NB4 (cell line): ENCODE measurements around the gene VIT.

Source experiments
- DNase-seq: peaks from one replicate; pipeline ENCODE4 v3.0.0; 2010; ENCODE audit warnings: low read depth
- H3K4me3 ChIP-seq: one replicate; pipeline ENCODE4 v1.5.1; 2011; ENCODE audit warnings: mild to moderate bottlenecking, low read depth, low read length, moderate library complexity
- MYC ChIP-seq: IDR thresholded peaks from 2 replicates; pipeline ENCODE4 v1.6.1; 2011; ENCODE audit warnings: low read depth, low read length
- POLR2A ChIP-seq: IDR thresholded peaks from 2 replicates; pipeline ENCODE4 v1.6.1; 2011; ENCODE audit warnings: mild to moderate bottlenecking; ENCODE audit not compliant: insufficient read length; ENCODE audit errors: extremely low read depth
- TF ChIP-seq, protein P1 (sequence below): IDR thresholded peaks from one replicate; pipeline ENCODE4 v1.5.1; 2012; ENCODE audit warnings: low read depth, low read length
- TF ChIP-seq, protein P2 (sequence below): IDR thresholded peaks from 2 replicates; pipeline ENCODE4 v1.6.1; 2011; ENCODE audit warnings: low read depth, low read length

The VIT gene

DNA sequence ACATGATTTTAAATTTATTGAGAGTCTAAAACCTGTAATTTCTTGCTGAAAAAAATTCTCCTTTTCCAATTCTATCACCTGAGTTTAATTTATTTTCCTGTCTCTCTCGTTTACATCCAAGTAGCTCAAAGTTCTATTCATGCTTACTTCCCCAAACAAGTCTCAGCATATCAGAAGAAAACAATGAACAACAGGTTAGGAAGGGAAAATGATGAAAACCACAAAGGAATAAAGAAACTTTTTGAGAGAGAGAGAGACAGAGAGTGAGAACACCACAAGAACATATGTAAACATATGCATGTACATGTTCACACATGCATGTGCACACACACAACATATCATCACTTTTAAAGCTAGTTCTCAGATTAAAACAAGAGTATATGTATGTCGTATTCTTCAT lies 157.7 kb downstream of the VIT start:
- DNase-seq, result no peak
- TF ChIP-seq, protein P1, sequence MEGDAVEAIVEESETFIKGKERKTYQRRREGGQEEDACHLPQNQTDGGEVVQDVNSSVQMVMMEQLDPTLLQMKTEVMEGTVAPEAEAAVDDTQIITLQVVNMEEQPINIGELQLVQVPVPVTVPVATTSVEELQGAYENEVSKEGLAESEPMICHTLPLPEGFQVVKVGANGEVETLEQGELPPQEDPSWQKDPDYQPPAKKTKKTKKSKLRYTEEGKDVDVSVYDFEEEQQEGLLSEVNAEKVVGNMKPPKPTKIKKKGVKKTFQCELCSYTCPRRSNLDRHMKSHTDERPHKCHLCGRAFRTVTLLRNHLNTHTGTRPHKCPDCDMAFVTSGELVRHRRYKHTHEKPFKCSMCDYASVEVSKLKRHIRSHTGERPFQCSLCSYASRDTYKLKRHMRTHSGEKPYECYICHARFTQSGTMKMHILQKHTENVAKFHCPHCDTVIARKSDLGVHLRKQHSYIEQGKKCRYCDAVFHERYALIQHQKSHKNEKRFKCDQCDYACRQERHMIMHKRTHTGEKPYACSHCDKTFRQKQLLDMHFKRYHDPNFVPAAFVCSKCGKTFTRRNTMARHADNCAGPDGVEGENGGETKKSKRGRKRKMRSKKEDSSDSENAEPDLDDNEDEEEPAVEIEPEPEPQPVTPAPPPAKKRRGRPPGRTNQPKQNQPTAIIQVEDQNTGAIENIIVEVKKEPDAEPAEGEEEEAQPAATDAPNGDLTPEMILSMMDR, result no peak
- TF ChIP-seq, protein P2, sequence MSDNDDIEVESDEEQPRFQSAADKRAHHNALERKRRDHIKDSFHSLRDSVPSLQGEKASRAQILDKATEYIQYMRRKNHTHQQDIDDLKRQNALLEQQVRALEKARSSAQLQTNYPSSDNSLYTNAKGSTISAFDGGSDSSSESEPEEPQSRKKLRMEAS, result no peak
- no peak for TF ChIP-seq MYC
- no peak for TF ChIP-seq POLR2A

DNA sequence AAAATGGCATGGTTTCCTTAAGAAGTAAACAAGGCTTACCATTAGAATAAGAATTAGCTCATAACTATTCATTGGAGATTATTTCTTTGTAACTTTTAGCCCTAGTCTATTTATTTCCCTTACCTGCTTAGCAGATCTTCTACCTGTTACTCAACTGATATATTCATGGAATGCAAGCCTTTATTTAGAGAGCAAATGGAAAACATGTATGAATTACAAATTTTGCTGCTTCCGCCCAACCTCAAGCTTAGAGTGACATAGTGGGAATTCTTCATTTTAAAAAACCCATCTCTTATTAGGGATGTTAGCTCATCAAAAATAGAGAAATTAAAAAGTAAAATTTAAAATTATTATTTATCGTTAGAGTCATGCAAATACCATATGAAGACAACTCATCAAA lies 158.9 kb downstream of the VIT start:
- no peak for DNase-seq
- H3K4me3 ChIP-seq, result no peak overlapping the region
- no peak for TF ChIP-seq POLR2A
- TF ChIP-seq, protein P2, result no peak
- no peak for TF ChIP-seq MYC
- TF ChIP-seq, protein P1, result no peak

More for the DNA sequence above, 157.7 kb downstream of the VIT start:
- no peak overlapping the region for H3K4me3 ChIP-seq

DNA sequence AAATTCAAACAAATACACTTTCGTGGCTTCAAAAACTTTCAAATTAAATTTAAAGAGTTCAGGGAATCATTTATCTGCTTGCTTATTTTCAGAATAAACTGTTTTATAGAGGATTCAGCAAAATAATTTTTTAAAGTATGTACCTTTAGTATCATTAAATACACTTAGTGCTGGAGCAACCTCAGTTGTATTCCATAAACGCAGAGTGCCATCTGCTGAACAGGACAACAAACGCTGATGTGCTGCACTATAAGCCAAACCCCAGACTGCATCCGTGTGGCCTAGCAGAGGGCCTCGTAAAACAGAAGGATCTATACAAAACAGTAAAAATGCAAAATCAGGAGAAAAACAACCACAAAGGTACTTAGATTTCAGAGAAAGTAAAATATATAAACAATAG lies 161.2 kb downstream of the VIT start:
- H3K4me3 ChIP-seq, result no peak overlapping the region
- TF ChIP-seq, protein P1, result no peak
- TF ChIP-seq POLR2A (no peak), MYC (no peak)
- TF ChIP-seq, protein P2, result no peak
- DNase-seq, result no peak

DNA sequence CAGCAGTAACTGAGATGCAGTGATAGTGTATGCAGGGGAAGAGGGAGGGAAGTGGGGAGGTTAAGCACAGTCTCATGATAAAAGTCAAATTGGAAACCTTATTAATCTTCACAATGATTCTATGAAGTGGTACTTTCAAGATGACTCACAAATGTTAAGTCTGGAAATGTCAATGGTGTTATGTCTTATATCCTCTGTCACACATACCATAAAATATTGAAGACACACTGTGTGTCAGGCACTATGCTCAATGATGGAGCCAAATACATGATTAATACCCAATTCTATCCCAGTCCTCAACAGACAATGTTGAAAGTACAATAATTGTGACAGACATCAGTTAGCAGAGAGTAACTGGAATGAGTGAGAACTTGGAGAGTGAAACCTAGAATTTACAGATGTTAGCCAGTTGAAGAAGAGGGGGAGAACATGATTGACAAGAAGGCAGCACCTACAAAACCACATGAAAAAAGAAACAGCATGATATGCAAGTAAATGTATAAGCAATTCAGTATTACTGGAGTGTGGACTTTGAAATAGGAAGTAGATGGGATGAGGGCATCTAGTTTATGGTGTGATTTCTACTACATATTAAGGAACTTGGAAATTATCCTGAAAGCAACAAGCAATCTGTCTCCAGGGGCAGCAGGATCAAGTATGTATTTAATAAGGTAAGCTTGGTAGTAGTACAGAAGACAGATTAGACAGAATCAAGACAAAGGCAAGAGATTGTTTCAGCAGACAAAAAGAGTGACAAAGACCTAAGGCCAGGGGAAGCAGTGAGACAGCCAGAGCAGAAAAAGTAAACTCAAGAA lies 162.3 kb downstream of the VIT start:
- no peak for DNase-seq
- no peak overlapping the region for H3K4me3 ChIP-seq
- TF ChIP-seq MYC, result no peak

DNA sequence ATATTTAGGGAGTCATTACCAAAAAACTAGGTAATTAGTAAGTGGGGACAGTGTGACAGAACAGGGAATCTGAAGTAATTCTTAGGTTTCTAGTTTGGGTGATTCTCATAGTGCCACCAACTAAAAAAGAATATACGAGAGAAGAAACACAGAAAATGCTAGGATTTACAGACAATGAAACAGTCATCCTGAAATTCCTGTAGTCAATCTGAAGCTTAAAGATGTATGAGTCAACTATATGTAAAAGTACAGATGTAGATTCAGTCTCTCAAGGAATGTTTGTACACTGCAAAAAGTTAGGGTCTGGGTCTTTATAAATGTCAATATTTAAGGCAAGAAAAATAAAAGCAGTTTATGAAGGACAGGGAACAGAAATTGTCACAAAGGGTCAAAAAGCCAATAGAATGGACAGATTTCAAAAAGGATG lies 162.9 kb downstream of the VIT start:
- H3K4me3 ChIP-seq, result no peak overlapping the region
- no peak for DNase-seq
- TF ChIP-seq POLR2A, result no peak
- TF ChIP-seq MYC, result no peak
- TF ChIP-seq, protein P2, result no peak
- TF ChIP-seq, protein P1, result no peak

DNA sequence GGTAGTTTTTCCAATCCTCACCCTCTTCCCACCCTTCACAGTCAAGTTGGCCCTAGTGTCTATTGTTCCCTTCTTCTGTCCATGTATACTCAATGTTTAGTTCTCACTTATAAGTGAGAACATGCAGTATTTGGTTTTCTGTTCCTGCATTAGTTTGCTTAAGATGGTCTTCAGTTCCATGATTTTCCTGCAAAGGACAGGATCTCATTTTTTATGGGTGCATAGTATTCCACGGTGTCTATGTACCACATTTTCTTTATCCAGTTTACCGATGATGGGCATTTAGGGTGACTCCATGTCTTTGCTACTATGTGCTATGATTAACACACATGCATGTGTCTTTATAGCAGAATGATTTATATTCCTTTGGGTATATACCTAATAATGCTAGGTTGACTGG lies 165.4 kb downstream of the VIT start:
- H3K4me3 ChIP-seq, result no peak overlapping the region
- DNase-seq, result no peak
- TF ChIP-seq, protein P2, result no peak
- TF ChIP-seq POLR2A (no peak), MYC (no peak)
- TF ChIP-seq, protein P1, result no peak
